ENCODE measurements around the gene STARD3NL. TPM values are rescaled to one million over a fixed set of nuclear protein-coding genes. Genes with fewer than 3 reads are reported as not detected.

STARD3NL gene
- total RNA-seq, 1 donor from 2014 or later, result 36.9 TPM

GRCh38 chr7:38215735-38216670 is 38.0 kb downstream of the STARD3NL start:
- H3K9me3 Mint-ChIP-seq, result no peaks in the 10 kb centered on the region
- peak; percentile 42 to 79 for DNase-seq (ENCODE audit: low spot score in 2 of 2, unreplicated experiment in 2 of 2)
- H3K4me1 Mint-ChIP-seq, result peaks cover 11% of the 10 kb centered on the region
- TF ChIP-seq CTCF (IDR thresholded peaks at IDR 0.05; ENCODE audit: unreplicated experiment), result peak; percentile 92
- peak overlapping the region; percentile 78 for H3K27ac Mint-ChIP-seq
- H3K36me3 Mint-ChIP-seq, result peaks cover 21% of the 10 kb centered on the region
- no peak overlapping the region for H3K4me3 Mint-ChIP-seq
- H3K27me3 Mint-ChIP-seq (ENCODE audit: low read depth), result no peaks in the 10 kb centered on the region

GRCh38 chr7:38217672-38218071 is 39.6 kb downstream of the STARD3NL start:
- peaks cover 23% of the 10 kb centered on the region for H3K36me3 Mint-ChIP-seq
- H3K4me3 Mint-ChIP-seq, result no peak overlapping the region
- peaks cover 7% of the 10 kb centered on the region for H3K4me1 Mint-ChIP-seq
- TF ChIP-seq CTCF (IDR thresholded peaks at IDR 0.05; ENCODE audit: unreplicated experiment), result no peak
- no peak overlapping the region for H3K27ac Mint-ChIP-seq
- no peaks in the 10 kb centered on the region for H3K27me3 Mint-ChIP-seq (ENCODE audit: low read depth)
- DNase-seq (ENCODE audit: low spot score in 2 of 2, unreplicated experiment in 2 of 2), result no peak
- H3K9me3 Mint-ChIP-seq, result no peaks in the 10 kb centered on the region

DNA sequence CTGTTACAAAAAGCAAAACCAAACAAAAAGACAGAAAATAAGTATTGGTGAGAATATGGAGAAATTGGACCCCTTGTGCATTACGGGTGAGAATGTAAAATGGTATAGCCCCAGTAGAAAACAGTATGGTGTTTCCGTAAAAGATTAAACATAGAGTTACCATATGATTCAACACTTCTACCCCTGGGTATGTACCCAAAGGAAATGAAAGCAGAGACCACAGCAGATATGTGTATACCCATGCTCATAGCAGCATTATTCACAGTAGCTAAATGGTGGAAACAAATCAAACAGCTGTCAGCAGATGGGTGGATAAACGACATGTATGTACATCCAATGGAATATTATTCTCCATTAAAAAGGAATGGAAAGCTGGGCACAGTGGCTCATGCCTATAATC is 42.4 kb downstream of the STARD3NL start:
- no peak overlapping the region for H3K4me3 Mint-ChIP-seq
- H3K9me3 Mint-ChIP-seq, result no peaks in the 10 kb centered on the region
- no peak for TF ChIP-seq CTCF (IDR thresholded peaks at IDR 0.05; ENCODE audit: unreplicated experiment)
- no peak overlapping the region for H3K27ac Mint-ChIP-seq
- H3K4me1 Mint-ChIP-seq, result peaks cover 4% of the 10 kb centered on the region
- peaks cover 37% of the 10 kb centered on the region for H3K36me3 Mint-ChIP-seq
- DNase-seq (ENCODE audit: low spot score in 2 of 2, unreplicated experiment in 2 of 2), result no peak
- no peaks in the 10 kb centered on the region for H3K27me3 Mint-ChIP-seq (ENCODE audit: low read depth)

DNA sequence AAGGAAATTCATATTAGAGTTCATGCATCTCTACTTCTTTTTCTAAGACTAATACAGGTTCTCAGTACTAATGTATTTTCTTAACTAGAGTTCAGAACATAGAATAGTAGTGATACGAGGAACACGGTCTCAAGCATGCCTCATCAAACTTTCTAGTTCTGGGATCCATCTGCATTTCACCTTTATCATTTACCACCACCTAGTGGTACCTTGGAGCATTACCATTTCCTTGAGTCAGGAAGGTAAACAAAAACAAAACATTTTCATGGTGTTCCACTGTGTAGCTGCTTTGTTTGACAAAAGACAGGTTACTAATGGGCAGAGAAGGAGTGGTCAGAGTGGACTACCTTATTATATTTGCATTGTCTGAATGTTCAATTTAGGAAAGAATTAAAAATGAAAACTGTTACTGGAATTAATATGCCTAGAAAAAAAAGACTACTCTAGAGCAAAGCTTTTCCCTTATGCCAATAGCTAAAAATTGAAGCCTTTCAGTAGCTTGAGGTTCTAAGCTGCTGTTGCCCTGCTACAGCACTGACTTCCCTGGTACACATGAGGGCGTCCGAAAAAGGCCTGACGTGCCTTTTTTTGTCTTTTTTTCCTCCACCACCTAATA is 44.5 kb downstream of the STARD3NL start:
- Mint-ChIP-seq H3K36me3 (peaks cover 41% of the 10 kb centered on the region), H3K27ac (peak overlapping the region; percentile 69), H3K27me3 (ENCODE audit: low read depth) (no peaks in the 10 kb centered on the region), H3K9me3 (no peaks in the 10 kb centered on the region), H3K4me3 (no peak overlapping the region), H3K4me1 (no peaks in the 10 kb centered on the region)
- DNase-seq (ENCODE audit: low spot score in 2 of 2, unreplicated experiment in 2 of 2), result no peak
- peak; percentile 88 for TF ChIP-seq CTCF (IDR thresholded peaks at IDR 0.05; ENCODE audit: unreplicated experiment)

DNA sequence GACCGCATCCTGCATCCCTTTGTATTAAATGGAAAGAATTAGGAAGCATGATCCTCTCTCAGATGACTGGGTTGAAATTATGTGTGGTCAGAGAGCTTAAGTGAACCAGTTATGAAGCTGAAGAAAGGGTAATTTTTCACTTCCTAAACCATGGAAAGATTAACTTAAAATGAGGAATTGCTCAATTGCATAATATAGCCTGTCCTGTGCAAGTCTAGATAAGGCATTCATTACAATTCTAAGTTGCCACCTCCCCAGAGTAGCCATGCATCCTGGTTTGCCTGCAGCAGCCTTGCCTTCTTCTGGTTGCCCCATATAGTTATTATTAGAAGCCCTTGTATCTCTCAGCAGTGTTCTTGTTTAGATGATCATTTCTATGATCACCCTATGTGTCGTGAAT is 45.3 kb downstream of the STARD3NL start:
- Mint-ChIP-seq H3K36me3 (peaks cover 43% of the 10 kb centered on the region), H3K4me3 (no peak overlapping the region), H3K27me3 (ENCODE audit: low read depth) (no peaks in the 10 kb centered on the region), H3K4me1 (no peaks in the 10 kb centered on the region), H3K27ac (no peak overlapping the region), H3K9me3 (no peaks in the 10 kb centered on the region)
- no peak for TF ChIP-seq CTCF (IDR thresholded peaks at IDR 0.05; ENCODE audit: unreplicated experiment)
- DNase-seq (ENCODE audit: low spot score in 2 of 2, unreplicated experiment in 2 of 2), result no peak

Data from mesothelial cell of epicardium (in vitro differentiated cells).